ENCODE data around the gene PTP4A2. TPM values are rescaled to one million over a fixed set of nuclear protein-coding genes. Genes with fewer than 3 reads are reported as not detected.

Gene PTP4A2
- total and polyA plus RNA-seq, 2 of the 13 experiments (the other 11 are each of a cell fraction or from before 2014, with no cell fraction given), result 173 to 225 TPM

DNA sequence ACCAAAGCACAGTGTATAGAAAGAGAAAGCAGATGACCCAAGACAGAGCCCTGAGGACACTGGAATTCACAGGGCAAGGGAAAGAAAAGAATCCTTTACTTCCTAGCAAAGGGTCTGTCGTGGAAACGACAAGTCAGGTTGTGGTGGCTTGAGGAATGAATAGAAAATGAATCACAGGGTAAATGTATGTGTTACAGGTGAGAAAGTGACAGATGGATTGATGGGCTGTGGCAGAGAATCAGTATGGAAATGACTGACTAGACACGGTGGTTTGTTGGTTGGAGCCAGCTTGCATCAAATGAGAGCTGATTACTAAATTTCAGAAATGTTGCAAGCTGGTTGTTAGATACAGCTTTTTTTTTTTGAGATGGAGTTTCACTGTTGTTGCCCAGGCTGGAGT lies 46.9 kb downstream of the PTP4A2 start (continued):
- TF ChIP-seq ELF3 (CRISPR knock-in tag; IDR thresholded peaks at IDR 0.05), result no peak
- no peak for TF ChIP-seq ZXDC (CRISPR knock-in tag; IDR thresholded peaks at IDR 0.05)
- no peak for TF ChIP-seq ZBTB20 (CRISPR knock-in tag; IDR thresholded peaks at IDR 0.05; ENCODE audit: borderline replicate concordance, low read depth)
- no peak for TF ChIP-seq AFF4 (CRISPR knock-in tag; IDR thresholded peaks at IDR 0.05)
- TF ChIP-seq CENPBD1 (CRISPR knock-in tag; IDR thresholded peaks at IDR 0.05; ENCODE audit: borderline replicate concordance, low read depth), result no peak
- TF ChIP-seq, protein P1, sequence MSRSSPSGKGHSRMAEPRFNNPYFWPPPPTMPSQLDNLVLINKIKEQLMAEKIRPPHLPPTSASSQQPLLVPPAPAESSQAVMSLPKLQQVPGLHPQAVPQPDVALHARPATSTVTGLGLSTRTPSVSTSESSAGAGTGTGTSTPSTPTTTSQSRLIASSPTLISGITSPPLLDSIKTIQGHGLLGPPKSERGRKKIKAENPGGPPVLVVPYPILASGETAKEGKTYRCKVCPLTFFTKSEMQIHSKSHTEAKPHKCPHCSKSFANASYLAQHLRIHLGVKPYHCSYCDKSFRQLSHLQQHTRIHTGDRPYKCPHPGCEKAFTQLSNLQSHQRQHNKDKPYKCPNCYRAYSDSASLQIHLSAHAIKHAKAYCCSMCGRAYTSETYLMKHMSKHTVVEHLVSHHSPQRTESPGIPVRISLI (CRISPR knock-in tag; IDR thresholded peaks at IDR 0.05; ENCODE audit: borderline replicate concordance), result no peak
- TF ChIP-seq POLR2AphosphoS5 (IDR thresholded peaks at IDR 0.05; ENCODE audit: low read depth, low read length), result no peak
- TF ChIP-seq, protein P2, sequence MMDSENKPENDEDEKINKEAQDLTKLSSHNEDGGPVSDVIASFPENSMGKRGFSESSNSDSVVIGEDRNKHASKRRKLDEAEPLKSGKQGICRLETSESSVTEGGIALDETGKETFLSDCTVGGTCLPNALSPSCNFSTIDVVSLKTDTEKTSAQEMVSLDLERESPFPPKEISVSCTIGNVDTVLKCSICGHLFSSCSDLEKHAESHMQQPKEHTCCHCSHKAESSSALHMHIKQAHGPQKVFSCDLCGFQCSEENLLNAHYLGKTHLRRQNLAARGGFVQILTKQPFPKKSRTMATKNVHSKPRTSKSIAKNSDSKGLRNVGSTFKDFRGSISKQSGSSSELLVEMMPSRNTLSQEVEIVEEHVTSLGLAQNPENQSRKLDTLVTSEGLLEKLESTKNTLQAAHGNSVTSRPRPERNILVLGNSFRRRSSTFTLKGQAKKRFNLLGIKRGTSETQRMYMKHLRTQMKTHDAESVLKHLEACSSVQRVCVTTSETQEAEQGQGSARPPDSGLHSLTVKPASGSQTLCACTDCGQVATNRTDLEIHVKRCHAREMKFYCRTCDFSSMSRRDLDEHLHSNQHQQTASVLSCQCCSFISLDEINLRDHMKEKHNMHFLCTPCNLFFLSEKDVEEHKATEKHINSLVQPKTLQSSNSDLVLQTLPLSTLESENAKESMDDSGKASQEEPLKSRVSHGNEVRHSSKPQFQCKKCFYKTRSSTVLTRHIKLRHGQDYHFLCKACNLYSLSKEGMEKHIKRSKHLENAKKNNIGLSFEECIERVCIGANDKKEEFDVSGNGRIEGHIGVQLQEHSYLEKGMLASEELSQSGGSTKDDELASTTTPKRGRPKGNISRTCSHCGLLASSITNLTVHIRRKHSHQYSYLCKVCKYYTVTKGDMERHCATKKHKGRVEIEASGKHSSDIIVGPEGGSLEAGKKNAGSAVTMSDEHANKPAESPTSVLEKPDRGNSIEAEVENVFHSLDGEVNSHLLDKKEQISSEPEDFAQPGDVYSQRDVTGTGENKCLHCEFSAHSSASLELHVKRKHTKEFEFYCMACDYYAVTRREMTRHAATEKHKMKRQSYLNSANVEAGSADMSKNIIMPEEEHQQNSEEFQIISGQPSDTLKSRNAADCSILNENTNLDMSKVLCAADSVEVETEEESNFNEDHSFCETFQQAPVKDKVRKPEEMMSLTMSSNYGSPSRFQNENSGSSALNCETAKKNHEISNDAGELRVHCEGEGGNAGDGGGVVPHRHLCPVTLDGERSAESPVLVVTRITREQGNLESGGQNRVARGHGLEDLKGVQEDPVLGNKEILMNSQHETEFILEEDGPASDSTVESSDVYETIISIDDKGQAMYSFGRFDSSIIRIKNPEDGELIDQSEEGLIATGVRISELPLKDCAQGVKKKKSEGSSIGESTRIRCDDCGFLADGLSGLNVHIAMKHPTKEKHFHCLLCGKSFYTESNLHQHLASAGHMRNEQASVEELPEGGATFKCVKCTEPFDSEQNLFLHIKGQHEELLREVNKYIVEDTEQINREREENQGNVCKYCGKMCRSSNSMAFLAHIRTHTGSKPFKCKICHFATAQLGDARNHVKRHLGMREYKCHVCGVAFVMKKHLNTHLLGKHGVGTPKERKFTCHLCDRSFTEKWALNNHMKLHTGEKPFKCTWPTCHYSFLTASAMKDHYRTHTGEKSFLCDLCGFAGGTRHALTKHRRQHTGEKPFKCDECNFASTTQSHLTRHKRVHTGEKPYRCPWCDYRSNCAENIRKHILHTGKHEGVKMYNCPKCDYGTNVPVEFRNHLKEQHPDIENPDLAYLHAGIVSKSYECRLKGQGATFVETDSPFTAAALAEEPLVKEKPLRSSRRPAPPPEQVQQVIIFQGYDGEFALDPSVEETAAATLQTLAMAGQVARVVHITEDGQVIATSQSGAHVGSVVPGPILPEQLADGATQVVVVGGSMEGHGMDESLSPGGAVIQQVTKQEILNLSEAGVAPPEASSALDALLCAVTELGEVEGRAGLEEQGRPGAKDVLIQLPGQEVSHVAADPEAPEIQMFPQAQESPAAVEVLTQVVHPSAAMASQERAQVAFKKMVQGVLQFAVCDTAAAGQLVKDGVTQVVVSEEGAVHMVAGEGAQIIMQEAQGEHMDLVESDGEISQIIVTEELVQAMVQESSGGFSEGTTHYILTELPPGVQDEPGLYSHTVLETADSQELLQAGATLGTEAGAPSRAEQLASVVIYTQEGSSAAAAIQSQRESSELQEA (CRISPR knock-in tag; IDR thresholded peaks at IDR 0.05; ENCODE audit: not compliant biosample characterization), result no peak

All from HepG2 (cell line).